NCI-H2171 (cell line): Measurements from ENCODE around the gene PTCHD1.

Experiments used
- DNase-seq: peaks from one replicate; lab custom pipeline; 2025; lab: John Stamatoyannopoulos, UW

PTCHD1 gene

GRCh38 chrX:23356189-23356588 lies 21.5 kb downstream of the PTCHD1 start:
- no peak for DNase-seq

GRCh38 chrX:23364416-23364815 lies 29.8 kb downstream of the PTCHD1 start:
- no peak for DNase-seq

GRCh38 chrX:23365541-23365940 lies 30.9 kb downstream of the PTCHD1 start:
- DNase-seq, result no peak

- DNase-seq, result no peak
These were observed 32.3 kb downstream of the PTCHD1 start for GRCh38 chrX:23366914-23367313.

- no peak for DNase-seq
These were observed 34.4 kb downstream of the PTCHD1 start for GRCh38 chrX:23369027-23369426.

- DNase-seq, result no peak
These were observed 37.7 kb downstream of the PTCHD1 start for GRCh38 chrX:23372220-23372902.

GRCh38 chrX:23373129-23373804 lies 38.6 kb downstream of the PTCHD1 start:
- DNase-seq, result no peak

GRCh38 chrX:23374291-23374690 lies 39.6 kb downstream of the PTCHD1 start:
- DNase-seq, result no peak

- no peak for DNase-seq
These were observed 41.9 kb downstream of the PTCHD1 start for GRCh38 chrX:23376581-23376980.

- DNase-seq, result no peak
These were observed 45.9 kb downstream of the PTCHD1 start for GRCh38 chrX:23380581-23380980.

GRCh38 chrX:23381099-23382087 lies 46.7 kb downstream of the PTCHD1 start:
- DNase-seq, result no peak

GRCh38 chrX:23382572-23382971 lies 47.9 kb downstream of the PTCHD1 start:
- no peak for DNase-seq

GRCh38 chrX:23383411-23383810 lies 48.8 kb downstream of the PTCHD1 start:
- DNase-seq, result no peak

- no peak for DNase-seq
These were observed 50.6 kb downstream of the PTCHD1 start for GRCh38 chrX:23385242-23385641.

GRCh38 chrX:23386260-23386659 lies 51.6 kb downstream of the PTCHD1 start:
- no peak for DNase-seq

- no peak for DNase-seq
These were observed 52.1 kb downstream of the PTCHD1 start for GRCh38 chrX:23386726-23387125.

- DNase-seq, result no peak
These were observed 53.0 kb downstream of the PTCHD1 start for GRCh38 chrX:23387550-23388184.

- DNase-seq, result no peak
These were observed 54.6 kb downstream of the PTCHD1 start for GRCh38 chrX:23389196-23389792.

- no peak for DNase-seq
These were observed 56.3 kb downstream of the PTCHD1 start for GRCh38 chrX:23390979-23391378.

- no peak for DNase-seq
These were observed 57.5 kb downstream of the PTCHD1 start for GRCh38 chrX:23392195-23392594.

GRCh38 chrX:23394421-23394820 lies 59.8 kb downstream of the PTCHD1 start:
- DNase-seq, result no peak

GRCh38 chrX:23396263-23396662 lies 61.6 kb downstream of the PTCHD1 start:
- DNase-seq, result no peak
